GM18951 (cell line): ENCODE measurements around the gene LRRC9.
"Not testable (repeated sequence)": the region's sequence is repeated elsewhere in the genome, so short reads cannot be mapped to it uniquely, and the experiment has no call there.

Source experiments
- POLR2A ChIP-seq: IDR thresholded peaks from 4 replicates; pipeline ENCODE4 v1.6.1; 2011; ENCODE audit warnings: mild to moderate bottlenecking; ENCODE audit not compliant: insufficient read length, insufficient read depth; ENCODE audit errors: extremely low read depth
- in situ Hi-C: fragments of 300-500 bp; cut with MboI; formaldehyde crosslinking; loops from one replicate; pipeline ENCODE4 v1.12.0; 2022; ENCODE audit warnings: low sequenced_read_pairs, mixed read lengths, inconsistent platforms; ENCODE audit not compliant: unreplicated experiment

The LRRC9 gene

GRCh38 chr14:59969319-59969718, 49.4 kb downstream of the LRRC9 start:
- in situ Hi-C loops: loop anchor here (10.0 kb wide), 1 partner anchor 215 kb away; no protein-coding TSS in a partner anchor
- TF ChIP-seq POLR2A: no peak

DNA sequence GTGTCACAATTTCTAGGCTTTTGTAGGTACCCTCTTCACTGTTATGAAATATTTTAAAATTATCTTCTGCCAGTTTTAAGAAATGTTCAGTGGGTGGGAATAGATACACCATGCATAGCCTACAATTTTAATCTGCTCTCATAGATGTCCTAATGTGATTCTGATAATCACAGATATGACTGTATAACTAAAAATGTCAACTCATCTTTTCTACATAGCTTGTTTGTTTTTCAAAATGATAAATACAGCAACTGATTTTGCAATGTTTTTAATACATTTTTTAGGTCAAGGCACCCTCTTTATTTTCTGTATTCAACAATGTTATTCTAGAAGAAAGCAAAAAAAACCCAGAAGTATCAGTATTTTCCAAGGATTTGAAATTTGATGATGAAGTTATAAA, 61.6 kb downstream of the LRRC9 start:
- TF ChIP-seq POLR2A: no peak
- in situ Hi-C loops: no loop called here

DNA sequence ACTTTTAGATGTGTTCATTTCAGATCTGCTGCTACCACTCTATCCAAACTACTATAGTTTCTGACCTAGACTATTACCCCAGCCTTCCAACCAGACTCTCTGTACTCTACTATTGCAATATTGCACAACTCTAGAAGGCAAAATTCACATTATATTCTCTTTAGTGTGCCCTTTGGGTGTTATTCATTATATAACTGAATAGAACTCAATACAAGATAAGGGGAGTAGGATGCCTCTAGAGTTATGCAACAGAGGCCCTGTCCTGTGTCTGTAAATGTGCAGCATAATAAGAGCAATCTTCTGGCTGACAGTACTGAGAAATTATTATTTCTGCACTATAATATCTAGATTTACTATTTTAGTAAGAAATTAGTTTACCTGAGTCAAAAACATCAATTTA, 63.1 kb downstream of the LRRC9 start:
- in situ Hi-C loops: no loop called here
- no peak for TF ChIP-seq POLR2A

DNA sequence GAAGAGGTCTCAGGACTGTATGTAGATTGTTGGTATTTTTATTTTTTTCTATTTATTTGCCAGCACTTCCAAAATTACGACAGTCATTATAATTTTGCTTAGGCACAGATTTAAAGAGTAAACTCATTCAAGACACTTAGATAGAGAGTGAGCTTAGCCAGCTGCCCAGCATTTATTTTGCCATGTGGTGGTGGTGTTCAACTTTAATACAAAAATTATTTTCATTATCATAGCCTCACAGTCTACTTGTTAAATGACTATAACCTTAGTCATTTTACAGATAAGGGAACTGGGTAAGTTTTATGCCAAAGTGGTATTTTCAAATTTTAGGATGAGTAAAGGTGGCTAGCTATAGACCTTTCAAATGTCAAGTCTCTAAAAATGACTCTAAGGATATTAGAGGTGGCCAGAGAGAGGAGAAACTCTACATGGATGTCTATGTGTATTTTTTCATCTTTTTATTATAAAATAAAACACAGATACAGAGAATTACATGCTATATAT, 66.7 kb downstream of the LRRC9 start:
- TF ChIP-seq POLR2A: no peak
- in situ Hi-C loops: no loop called here

DNA sequence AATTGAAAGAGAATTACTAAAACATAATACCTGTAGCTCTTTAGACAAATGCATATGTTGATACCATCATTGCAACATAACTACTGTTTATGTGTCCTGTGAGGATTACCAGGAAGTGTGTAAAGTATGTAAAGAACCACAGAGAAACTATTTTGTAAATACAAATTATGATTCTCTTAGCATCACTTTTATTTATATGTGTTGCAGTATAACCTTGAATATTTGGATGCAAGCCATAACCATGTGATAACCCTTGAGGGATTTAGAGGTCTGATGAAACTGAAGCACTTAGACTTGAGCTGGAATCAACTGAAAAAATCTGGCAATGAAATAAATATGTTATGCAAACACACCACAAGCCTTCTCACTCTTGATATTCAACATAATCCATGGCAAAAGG, 77.5 kb downstream of the LRRC9 start:
- in situ Hi-C loops: no loop called here
- TF ChIP-seq POLR2A: no peak

GRCh38 chr14:59997966-59998365, 78.0 kb downstream of the LRRC9 start:
- no peak for TF ChIP-seq POLR2A
- in situ Hi-C loops: no loop called here

DNA sequence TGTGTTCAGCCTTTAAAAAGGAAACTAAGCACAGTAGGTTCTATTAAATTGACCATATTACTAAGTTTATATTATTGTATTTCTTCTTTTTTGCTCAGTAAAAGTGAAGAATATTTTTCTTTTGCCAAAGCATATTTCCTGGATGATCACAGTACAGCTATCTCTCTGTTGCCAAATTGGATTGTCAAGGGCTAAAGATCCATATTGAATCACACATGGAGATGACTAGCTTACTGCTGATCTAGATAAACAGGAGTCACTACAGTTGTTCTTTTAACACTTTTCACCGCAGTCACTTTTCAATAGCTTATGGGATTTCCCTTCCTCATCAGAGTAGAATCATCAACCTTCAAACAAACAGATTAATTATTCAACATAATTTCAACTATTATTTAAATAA, 78.6 kb downstream of the LRRC9 start:
- TF ChIP-seq POLR2A: no peak
- in situ Hi-C loops: no loop called here

DNA sequence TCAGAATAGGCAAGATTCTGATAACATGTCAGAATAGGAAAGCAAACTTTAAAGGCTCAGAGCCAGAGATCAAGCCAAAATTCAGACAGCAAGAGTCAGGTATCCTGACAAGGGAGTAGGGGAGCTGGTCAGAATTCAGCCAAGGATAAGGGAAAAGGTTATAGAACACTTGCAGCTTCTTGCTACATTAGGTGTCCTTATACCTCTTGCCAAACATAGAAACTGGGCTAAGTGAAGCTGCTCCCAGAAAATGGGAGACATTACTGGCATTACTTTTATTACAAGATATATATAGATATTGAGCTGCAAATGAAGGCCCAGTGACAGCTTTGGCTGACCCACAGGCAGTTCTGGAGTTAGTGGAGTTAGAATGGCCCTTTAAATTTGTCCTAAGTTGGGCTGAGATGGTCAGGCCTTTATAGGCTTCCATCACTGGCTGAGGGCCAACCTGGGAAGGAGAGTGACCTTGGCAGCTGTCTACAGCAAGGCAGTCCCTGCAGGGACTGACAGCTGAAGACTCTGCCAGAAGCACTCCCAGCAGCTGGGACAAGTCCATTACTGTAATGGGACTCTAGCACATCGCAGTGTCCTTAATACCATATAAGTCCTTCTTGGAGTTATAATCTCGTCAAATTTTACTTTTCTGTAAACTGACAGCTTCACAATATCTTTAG, 83.0 kb downstream of the LRRC9 start:
- TF ChIP-seq POLR2A: no peak
- in situ Hi-C loops: no loop called here

- in situ Hi-C loops: no loop called here
- no peak for TF ChIP-seq POLR2A
These were observed 84.0 kb downstream of the LRRC9 start for GRCh38 chr14:60003991-60004390.

DNA sequence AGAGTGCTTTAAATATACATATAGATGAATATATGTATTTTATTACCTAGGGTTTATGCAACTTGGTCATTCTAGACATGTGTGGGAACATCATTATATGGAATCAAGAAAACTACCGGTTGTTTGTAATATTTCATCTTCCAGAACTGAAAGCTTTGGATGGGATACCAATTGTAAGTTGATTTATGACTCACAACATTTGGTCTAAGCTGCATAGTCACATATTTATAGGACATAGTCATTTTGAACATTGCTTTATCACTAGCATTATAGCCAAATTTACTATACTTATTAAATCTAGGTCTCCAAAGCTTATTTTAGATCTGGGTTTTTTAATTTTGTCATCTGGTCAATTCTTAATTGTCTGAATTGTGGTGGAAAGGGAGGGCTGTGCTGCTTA, 88.1 kb downstream of the LRRC9 start:
- in situ Hi-C loops: no loop called here
- no peak for TF ChIP-seq POLR2A

DNA sequence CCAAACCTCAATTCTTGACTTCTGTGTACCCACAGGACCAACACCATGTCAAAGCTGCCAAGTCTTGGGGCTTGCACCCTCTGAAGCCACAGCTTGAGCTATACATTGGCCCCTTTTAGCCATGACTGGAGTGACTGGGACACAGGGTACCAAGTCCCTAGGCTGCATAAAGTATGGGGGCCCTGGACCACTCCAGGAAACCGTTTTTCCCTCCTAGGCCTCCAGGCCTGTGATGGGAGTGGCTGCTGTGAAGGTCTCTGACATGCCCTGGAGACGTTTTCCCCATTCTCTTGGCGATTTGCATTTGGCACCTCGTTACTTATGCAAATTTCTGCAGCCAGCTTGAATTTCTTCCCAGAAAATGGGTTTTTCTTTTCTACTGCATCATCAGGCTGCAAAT, 90.3 kb downstream of the LRRC9 start:
- in situ Hi-C loops: not testable (repeated sequence)

DNA sequence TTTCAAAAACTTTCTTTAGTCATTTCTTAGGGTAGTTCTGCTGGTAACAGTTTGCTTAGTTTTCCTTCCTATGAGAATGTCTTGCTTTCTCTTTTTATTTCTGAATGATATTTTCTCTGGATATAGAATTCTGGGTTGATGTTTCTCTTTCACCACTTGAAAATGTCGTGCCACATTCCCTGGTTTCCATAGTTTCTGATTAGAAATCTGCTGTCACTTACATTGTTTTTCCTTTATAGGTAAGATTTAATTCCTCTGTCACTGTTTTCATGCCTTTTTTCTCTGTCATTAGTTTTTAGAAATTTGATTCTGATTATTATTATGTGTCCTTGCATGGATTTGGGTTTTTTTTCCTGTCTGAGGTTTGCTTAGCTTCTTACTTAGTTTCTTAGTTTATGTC, 94.5 kb downstream of the LRRC9 start:
- in situ Hi-C loops: no loop called here
- no peak for TF ChIP-seq POLR2A

GRCh38 chr14:60021619-60022018, 101.7 kb downstream of the LRRC9 start:
- no peak for TF ChIP-seq POLR2A
- in situ Hi-C loops: no loop called here

GRCh38 chr14:60025571-60025970, 105.6 kb downstream of the LRRC9 start:
- in situ Hi-C loops: no loop called here
- TF ChIP-seq POLR2A: no peak

GRCh38 chr14:60035177-60035576, 115.2 kb downstream of the LRRC9 start:
- in situ Hi-C loops: no loop called here
- TF ChIP-seq POLR2A: no peak

DNA sequence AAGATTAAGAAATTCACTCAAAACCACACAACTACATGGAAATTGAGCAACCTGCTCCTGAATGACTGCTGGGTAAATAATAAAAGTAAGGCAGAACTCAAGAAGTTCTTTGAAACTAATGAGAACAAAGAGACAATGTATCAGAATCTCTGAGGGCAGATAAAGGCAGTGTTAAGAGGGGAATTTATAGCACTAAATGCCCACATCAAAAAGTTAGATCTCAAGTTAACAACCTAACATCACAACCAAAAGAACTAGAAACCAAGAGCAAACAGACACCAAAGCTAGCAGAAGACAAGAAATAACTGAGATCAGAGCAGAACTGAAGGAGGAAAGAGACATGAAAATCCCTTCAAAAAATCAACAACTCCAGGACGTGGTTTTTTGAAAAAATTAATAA, 128.0 kb downstream of the LRRC9 start:
- in situ Hi-C loops: not testable (repeated sequence)
